HG02943 (cell line): ENCODE results near the gene SPATA32.
"Not testable (repeated sequence)": the region's sequence is repeated elsewhere in the genome, so short reads cannot be mapped to it uniquely, and the experiment has no call there.

Experiments used
- ATAC-seq: cut with Tn5 transposase; IDR thresholded peaks from one replicate; pipeline ENCODE4 v1.9.1; 2021; ENCODE audit warnings: mild to moderate bottlenecking, low read depth, moderate library complexity; ENCODE audit not compliant: unreplicated experiment

Gene SPATA32, protein sequence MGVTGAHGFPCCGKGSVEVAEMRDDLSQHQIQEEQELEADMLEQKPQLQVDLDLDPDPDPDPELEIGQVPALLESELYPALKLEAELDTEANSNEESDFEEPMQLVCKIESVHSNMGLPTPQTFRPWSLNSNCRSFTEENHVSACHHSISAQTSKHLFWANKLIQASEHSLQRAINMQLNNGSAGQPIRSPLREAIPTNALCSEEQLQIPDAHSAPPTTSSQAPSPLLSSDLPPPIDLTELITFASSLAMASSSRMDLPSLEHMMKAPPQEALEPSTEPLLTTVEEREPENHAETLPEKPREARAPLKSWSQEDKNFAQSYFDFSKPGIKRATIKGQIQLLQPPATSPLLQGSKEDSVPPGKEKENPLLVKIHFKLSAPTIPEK

DNA sequence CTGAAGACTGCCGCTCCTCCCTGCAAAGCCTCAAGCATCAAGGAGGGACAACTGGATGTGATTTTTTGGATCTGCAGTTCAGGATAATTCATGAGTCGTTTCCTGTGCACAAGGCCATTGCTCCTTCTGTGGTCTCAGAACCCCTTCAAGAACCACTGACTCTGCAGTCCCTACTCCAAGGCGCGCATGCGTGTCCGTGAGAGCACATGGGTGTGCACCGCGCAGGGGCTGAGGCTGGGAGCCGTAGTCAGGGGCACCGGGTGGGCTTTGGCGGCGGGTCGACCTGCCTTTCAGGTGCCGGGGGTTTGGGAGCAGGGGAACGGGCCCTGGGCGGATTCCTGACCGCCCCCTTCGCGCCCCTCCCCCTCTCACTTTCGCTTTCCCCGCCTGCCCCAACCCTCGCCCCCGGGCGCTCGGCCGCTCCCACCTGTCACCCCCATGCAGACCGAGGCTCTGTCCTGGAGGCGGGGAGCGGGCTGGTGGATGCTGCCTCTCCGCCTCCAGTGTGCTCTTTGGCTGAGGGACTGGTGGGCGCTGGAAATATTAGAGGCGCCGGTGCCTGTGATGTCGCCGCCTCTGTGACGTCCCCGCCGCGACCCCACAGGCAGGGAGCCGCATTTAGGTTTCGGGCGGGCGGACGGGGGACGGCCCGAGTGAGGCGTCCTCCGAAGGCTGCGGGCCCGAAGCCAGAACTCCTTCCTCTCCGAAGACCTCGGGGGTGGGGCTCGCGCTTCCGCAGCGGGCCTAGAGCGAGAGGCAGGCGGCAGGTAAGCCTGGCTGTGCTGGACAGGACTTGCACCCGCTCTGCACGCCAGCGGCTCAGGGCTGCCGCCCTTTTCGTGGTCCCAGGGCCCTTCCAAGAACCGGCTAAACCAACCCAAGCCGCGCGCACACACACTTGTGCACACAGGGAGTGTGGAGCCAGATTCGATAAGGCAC, at the start of gene SPATA32:
Gene SPATA32 (minus strand): TSS at position 518 of the 939 bp plus-strand sequence. CDS start 78 bp downstream, at position 440.
- ATAC-seq = no peak

DNA sequence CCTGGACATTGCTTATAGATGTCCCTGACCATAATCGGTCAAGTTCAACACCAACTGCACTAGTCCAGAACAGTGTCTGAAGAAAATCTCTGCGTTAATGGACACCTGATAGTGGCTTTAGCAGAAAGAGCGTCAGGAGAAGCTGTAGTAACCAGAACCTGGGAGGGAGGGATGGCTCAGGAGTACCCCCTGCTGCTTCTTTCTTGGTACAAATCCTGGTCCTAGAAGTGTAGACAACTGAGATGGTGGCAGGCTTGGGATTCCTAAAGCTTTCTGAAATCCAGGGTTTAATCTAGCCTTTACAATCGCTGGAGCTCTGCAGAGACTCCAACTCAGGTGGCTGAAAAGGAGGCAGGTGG, 49.5 kb upstream of the SPATA32 start:
- no peak for ATAC-seq

DNA sequence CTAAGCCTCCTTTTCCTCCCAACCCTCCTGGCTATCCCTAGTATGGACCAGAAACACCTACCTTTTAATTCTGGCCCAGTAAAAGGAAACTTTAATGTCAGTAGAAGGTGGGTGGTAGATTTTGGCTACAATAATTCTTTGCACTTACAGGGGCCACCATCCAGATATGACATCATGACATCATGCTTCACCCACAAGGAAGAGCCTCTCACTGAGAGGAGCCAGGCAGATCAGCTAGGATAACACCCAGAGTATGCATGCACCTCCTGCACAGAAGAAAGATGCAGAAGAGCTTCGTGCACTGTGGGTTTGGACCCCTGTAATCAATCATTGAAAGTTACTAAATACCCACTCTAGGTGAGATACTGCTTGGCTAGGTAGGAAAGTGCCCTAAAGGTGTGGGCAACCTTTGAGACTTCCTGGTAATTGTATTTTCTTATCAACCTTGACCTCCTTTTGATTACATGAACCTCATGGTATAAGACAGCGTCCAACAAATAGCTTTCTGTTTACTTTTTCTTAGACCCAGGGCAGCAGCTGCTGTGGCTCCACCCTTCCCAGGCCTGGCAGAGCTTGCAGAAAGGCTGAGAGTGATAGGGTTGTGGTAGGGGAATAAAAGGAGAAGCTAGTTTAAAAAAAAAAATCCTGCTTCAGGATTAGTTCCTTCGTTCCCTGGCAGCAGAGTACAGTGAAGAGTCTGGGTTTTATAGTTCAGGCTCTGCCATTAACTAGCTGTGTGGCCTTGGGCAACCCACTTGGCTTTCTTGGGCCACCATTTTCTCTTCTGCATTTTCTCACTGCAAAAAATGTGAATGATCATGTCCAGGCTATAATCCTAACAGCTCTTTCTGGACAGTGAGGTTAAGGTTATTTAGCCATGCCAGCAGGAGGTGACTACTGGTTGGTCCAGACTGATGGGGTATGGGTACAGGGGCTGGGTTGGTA, 48.8 kb upstream of the SPATA32 start:
- ATAC-seq = no peak

DNA sequence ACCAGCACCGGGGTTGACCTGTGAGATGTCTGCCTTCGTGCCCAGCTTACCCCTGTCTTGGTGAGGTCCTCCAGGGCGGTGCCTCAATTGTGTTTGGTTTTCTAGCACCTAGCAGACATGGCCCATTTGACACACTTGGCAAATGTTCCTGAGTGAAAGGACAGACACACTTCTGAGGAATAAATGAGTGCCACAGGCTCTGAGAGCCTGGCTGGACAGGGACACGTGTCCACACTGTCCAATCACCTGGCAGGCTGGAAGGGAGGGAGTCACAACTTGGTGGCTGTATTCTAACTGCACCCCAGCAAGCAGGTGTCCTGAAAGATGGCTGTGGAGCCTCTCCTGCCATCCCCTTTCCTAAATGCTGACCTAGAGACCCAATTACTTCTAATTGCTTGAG, 47.5 kb upstream of the SPATA32 start:
- ATAC-seq = no peak

DNA sequence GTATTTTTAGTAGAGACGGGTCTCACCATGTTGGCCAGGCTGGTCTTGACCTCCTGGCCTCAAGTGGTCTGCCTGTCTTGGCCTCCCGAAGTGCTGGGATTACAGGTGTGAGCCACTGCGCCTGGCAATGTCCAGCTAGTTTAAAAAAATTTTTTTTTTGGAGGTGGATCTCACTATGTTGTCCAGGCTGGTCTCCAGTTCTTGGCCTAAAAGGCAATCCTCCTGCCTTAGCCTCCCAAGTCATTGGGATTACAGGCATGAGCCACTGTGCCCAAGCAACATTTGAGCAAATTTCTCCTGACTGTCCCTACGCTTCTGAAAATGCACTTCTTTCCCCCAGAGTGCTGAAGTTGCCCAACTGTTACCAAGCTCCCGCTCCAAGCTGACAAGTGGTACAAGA, 46.9 kb upstream of the SPATA32 start:
- ATAC-seq = no peak

DNA sequence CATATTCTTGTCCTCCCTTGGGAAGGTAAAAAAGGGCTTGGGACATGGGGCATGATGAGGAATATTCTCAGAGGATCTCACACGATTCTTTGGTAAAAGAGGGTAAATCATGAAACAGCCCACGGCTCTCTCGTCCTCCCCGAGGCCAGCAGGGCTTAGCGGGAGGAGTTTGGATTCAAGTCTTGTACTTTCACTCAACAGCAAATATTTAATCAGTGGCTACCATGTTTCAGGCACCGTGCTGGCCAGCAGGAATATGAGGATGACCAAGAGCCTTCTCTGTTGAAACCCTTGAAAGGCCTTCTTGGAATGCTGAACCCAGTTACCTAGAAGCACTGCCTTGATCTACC, 46.1 kb upstream of the SPATA32 start:
- ATAC-seq = no peak

DNA sequence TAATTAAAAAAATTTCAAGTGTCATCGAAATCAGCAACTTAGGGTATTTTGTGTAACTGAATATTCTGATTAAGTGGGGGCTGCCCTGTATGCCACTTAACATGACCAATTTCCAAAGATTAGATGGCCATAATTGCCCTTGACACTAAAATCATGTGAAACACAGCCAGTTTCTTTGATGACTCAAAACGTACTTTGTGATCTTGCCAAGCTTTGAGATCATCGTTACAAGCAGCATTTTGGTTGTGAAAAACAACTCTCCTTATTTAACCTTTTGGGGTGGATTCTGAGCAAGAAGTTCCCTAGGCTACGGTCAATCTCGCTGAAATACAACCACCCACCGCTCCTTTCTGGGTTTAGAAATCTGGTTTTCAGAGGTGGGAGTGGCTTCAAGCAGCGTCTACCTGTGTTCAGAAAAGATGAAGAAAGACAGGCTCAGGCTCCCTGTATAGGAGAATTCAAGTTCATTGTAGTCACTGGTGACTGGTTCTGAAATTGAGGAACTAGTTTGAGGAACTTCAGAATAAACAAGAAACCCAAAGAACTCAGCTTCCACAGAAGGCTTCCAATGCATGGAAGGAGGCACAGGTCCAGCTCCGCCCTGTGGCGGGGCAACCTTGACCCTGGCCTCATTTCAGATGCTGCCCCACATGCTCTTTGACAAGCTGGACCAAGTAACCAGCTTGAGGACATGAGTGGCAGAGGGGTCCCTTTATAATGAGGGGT, 45.6 kb upstream of the SPATA32 start:
- ATAC-seq = no peak

DNA sequence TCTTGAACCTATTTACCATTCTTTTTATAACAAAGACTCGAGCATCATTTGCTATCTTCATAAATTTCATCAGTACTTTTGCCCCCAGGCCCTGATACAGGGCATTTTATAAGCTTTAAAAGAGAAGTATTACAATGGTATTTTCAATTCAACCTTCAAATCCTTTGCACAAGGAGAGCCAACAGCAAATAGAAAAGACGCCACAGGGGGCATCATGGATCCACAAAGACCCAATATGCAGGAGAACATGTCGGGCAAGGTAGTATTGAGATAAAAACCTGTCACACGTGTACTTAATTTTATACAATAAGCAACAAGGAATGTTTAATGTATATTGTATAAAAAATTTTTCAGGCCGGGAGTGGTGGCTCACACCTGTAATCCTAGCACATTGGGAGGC, 44.7 kb upstream of the SPATA32 start:
- no peak for ATAC-seq

DNA sequence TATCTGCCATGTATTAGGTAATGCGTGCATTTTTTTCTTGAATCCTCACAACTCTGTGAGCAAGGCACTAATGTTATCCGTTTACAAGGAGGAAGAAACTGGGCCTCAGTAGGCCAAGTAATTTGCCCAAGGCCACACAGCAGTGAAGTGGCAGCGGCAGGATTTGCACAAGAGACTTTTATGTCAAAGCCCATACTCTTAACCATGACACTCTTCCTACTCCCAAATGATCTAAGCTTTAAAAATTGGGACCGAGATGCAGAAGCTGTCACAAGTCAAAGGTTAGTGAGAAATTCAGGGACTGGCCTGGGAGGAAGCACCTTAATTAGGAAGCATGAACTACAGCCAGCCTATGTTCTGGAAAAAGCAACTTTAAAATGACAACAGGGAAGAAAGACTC, 44.2 kb upstream of the SPATA32 start:
- no peak for ATAC-seq

DNA sequence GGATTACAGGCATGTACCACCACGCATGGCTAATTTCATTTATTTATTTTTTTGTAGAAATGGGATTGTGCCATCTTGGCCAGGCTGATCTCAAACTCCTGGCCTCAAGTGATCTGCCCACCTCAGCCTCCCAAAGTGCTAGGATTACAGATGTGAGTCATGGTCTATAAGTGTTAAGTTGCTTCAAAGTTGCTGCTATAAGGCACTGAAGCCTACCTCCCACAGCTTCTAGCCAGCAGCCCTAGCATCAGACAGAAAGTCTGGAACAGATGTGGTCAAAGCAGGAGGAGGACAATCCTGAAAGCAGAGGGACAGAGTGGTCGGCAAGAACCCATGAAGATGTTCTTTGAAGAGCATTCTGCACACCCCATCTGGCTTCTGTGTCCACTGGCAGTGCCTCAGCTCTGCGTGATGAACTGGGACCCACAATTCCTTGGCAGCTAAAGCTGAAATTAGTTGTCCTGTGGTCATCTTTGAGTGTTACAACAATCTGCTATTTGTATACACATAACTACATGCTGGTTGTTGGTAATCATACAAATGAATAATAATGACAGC, 43.7 kb upstream of the SPATA32 start:
- ATAC-seq = no peak

DNA sequence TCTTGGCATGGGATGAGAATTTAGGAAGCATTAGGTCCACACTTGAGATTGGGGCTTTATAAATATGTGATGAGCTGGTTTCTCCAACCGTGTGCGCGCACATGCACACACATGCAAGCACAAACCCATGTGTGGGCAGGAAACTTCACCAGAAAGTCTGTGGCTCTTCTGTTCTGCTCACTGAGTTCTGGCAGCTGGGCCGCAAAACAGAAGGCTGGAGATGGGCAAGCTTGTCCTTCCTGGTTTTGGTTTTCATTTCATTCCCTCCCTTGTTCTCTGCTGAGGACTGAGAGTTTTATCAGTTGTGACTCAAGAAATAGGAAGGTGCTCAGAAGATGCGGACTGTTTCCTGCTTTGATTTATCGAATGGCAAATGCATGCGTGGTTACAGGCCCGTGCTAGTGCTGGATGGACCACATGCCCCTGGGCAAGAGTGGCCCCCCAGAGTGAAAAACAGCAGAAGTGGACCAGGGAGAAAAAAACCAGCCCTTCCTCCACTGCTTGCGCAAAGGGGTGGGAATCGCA, 40.8 kb upstream of the SPATA32 start:
- peak; percentile 54 for ATAC-seq

DNA sequence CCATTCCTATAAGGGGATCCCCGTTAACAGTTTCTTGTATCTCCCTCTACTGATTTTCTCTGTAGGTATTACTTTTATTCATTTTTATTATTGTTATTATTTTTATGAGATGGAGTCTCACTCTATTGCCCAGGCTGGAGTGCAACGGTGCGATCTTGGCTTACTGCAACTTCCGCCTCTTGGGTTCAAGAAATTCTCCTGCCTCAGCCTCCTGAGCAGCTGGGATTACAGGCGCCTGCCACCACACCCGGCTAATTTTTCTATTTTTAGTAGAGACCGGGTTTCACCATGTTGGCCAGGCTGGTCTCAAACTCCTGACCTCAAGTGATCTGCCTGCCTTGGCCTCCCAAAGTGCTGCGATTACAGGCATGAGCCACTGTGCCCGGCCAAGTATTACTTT, 40.3 kb upstream of the SPATA32 start:
- ATAC-seq = not testable (repeated sequence)

DNA sequence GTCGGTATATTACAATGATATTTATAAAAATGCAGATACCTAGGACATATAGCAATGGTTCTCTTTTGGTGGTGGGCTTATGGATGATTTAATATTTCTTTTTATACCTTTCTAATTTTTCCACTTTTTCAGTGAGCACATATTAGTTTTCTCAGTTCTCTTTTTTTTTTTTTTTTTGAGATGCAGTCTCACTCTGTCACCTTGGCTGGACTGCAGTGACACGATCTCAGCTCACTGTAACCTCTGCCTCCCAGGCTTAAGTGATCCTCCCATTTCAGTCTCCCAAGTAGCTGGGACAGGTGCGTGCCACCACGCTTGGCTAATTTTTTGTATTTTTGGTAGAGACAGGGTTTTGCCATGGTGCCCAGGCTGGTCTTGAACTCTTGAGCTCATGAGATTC, 39.8 kb upstream of the SPATA32 start:
- no peak for ATAC-seq

DNA sequence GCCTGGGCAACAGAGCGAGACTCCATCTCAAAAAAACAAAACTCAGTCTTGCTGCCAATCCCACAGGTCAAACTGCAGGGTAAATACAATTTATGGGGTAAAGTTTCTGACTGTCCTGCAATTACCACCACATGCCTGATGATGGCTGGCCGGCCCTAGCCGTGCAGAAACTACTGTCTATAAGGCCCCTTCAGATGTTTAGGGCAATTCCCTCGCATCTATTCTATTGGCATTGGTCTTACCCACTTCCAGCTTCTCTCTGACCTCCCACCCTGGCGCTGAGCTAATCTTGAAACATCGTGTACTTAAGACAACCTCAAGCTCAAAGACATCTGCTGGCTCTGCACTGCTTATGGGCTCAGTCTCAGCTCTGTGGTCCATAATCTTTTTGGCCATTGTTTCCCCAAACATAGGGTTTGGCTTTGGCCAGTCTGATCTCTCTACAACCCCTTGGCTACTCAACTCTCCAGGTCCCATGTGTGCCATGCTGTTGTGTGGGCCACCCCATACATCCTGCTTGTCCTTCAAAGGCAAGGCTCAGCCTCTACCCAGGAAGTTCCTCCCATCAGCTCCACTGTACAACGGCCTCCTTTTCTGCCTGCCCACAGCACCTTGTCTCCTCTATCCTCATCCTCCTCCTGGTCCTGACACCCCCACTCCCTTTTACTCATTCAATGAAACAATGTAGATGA, 38.3 kb upstream of the SPATA32 start:
- no peak for ATAC-seq

DNA sequence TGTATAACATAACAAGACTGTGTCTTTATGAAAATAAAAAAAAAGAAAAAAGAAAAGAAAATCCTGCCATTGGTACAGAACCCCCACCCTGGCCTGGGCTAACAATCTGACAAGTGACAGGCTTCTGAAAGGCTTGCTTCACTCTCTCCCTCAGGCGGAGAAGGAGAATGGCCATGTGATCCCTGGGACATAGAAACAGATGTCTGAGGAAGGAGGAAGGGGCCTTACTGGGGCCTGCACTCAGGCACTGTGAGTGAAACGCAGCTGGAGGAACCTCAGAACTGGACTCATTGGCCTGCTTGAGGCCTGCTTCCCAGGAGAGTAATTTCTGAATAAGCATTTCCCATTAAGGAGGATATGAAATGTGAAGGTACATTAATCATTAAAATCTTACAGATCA, 37.5 kb upstream of the SPATA32 start:
- ATAC-seq = no peak

DNA sequence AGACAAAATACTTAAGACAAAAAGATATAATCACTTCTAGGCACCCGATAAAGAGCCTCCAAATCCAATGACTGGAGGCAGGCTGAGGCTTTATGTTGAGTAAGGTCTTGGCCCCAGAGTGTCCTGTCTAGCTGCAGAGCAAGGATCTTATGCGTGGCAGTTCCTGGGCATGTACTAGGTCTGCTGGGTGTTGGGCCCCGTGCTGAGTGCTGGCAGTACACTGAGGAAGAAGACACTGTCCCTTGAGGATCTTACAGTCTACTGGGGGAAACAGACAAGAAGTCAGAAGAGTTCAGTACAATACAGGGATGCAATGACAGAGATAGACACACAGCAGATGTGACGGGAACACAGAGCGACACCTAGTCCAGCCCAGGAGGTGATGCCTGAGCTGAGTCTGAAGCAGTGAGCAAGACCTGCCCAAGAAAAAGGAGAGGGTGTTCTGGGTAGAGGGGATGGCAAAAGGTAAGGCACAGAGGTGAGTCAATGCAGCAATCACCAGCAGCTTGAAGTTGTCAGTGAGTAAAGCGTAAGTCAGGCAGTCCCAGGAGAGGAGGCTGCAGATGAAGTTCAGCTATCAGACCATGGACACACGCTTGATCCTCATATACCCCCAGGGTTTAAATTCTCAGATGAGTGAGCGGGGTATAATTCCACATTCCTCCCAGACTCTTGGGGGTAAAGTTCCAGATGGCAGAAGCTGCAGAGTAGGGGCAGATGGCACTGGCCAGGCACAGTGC, 36.8 kb upstream of the SPATA32 start:
- ATAC-seq = no peak

DNA sequence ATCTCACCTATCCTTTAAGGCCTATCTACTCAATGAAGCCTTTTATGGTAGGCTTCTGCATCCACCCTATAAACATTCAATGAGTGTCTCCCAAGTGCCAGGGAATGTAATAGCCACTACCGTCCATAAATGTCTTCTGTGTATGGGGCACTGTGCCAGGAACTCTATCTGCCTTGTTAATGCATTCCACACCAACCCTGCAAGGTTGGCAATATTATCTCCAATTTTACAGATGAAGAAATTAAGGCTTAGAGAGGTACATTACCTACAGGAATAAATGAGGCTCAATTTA, 34.9 kb upstream of the SPATA32 start:
- ATAC-seq = no peak

DNA sequence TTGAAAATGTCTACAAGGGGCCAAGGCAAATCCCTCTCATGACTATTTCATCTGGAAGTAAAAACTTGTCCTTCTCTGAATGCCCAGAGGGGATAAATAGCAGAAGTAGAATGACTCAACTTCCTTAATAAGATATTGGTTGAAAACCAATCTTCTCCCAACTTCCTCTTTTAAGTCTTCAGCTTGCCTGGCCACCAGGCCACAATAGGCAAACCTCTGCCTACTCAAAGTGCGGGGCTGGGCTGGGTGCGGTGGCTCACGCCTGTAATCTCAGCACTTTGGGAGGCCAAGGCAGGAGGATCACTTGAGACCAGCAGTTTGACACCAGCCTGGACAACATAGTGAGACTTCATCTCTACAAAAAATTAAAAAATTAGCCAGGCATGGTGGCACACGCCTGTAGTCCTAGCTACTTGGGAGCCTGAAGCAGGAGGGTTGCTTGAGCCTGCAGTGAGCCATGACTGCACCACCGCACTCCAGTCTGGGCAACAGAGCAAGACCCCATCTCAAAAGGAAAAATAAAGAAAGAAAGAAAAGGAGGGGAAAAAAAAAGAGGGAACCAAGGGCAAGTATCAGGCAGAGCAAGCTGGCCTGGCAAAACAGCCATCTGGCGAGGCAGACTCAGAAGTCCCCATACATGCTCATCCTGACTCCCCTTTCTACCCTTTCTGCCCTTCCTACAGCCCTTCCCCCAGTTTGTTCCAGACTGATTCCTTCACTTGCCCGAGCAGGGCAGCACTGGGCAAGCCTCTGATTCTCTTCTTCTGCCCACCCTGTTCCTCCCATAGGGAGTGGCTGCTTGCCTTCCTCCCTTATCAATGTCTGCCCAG, 34.3 kb upstream of the SPATA32 start:
- no peak for ATAC-seq
